KMS-11 (cell line): Measurements from ENCODE around the gene POLDIP3.

Experiments
- H2AFZ ChIP-seq: fragments of 200-600 bp; sonication (generic); 2 replicates; pipeline ENCODE4 v1.6.1; 2016; ENCODE audit warnings: antibody characterized with exemption, mixed run types, low read depth
- H3K27ac ChIP-seq: fragments of 200-600 bp; sonication (generic); 2 replicates; pipeline ENCODE4 v1.6.1; 2016; ENCODE audit warnings: mild to moderate bottlenecking, mixed run types
- H3K27me3 ChIP-seq: fragments of 200-600 bp; sonication (generic); 2 replicates; pipeline ENCODE4 v1.6.1; 2017; ENCODE audit warnings: mild to moderate bottlenecking, low read depth, mixed run types, moderate library complexity; ENCODE audit not compliant: insufficient read depth
- H3K36me3 ChIP-seq: fragments of 200-600 bp; sonication (generic); 2 replicates; pipeline ENCODE4 v1.6.1; 2017; ENCODE audit warnings: mild to moderate bottlenecking, mixed run types; ENCODE audit not compliant: insufficient read depth
- H3K4me1 ChIP-seq: fragments of 200-600 bp; sonication (generic); 2 replicates; pipeline ENCODE4 v1.6.1; 2016; ENCODE audit warnings: mild to moderate bottlenecking, low read depth, mixed run types; ENCODE audit not compliant: poor library complexity, severe bottlenecking
- H3K4me2 ChIP-seq: fragments of 200-600 bp; sonication (generic); 2 replicates; pipeline ENCODE4 v1.7.0; 2016; ENCODE audit warnings: mild to moderate bottlenecking, mixed run types
- H3K4me3 ChIP-seq: fragments of 200-600 bp; sonication (generic); IDR thresholded peaks from 2 replicates; pipeline ENCODE4 v1.6.1; 2017; ENCODE audit warnings: low read depth, low read length, mixed read lengths; ENCODE audit not compliant: insufficient read depth
- H3K79me2 ChIP-seq: fragments of 200-600 bp; sonication (generic); 2 replicates; pipeline ENCODE4 v1.6.1; 2016; ENCODE audit warnings: low read depth, mixed run types; ENCODE audit not compliant: insufficient read depth
- H3K9ac ChIP-seq: fragments of 200-600 bp; sonication (generic); 2 replicates; pipeline ENCODE4 v1.6.1; 2016; ENCODE audit warnings: mild to moderate bottlenecking, mixed run types
- H4K20me1 ChIP-seq: fragments of 200-600 bp; sonication (generic); 2 replicates; pipeline ENCODE4 v1.6.1; 2016; ENCODE audit warnings: mild to moderate bottlenecking, mixed run types; ENCODE audit not compliant: insufficient read depth
- CTCF ChIP-seq: fragments of 200-600 bp; sonication (generic); conservative IDR thresholded peaks from 2 replicates; pipeline ENCODE4 v1.6.1; 2017; ENCODE audit warnings: low read depth, mild to moderate bottlenecking, antibody characterized with exemption, low read length, moderate library complexity, mixed read lengths

POLDIP3 gene

GRCh38 chr22:42601879-42602465 is 12.7 kb downstream of the POLDIP3 start:
- H2AFZ ChIP-seq = no peak overlapping the region
- no peak overlapping the region for H3K4me3 ChIP-seq
- no peak for TF ChIP-seq CTCF
- H3K27ac ChIP-seq = no peak overlapping the region
- H4K20me1 ChIP-seq = no peaks in the 10 kb centered on the region; the same call in 1 of the 2 replicates
- H3K4me1 ChIP-seq = no peaks in the 10 kb centered on the region
- H3K79me2 ChIP-seq = peaks cover 61% of the 10 kb centered on the region
- H3K27me3 ChIP-seq = no peaks in the 10 kb centered on the region
- H3K36me3 ChIP-seq = peaks cover 12% of the 10 kb centered on the region; the same call in 1 of the 2 replicates
- no peak overlapping the region for H3K4me2 ChIP-seq
- no peak overlapping the region for H3K9ac ChIP-seq

GRCh38 chr22:42596863-42597530 is 17.7 kb downstream of the POLDIP3 start:
- Histone ChIP-seq H3K79me2 (peaks cover 11% of the 10 kb centered on the region), H4K20me1 (no peaks in the 10 kb centered on the region), H3K36me3 (peaks cover 18% of the 10 kb centered on the region; the same call in 1 of the 2 replicates)

GRCh38 chr22:42596336-42596735 is 18.3 kb downstream of the POLDIP3 start:
- Histone ChIP-seq H3K4me1 (no peaks in the 10 kb centered on the region), H4K20me1 (no peaks in the 10 kb centered on the region), H3K4me3 (no peak overlapping the region), H3K36me3 (peaks cover 18% of the 10 kb centered on the region; the same call in 1 of the 2 replicates), H3K4me2 (no peak overlapping the region), H3K9ac (no peak overlapping the region), H3K27me3 (no peaks in the 10 kb centered on the region), H3K27ac (no peak overlapping the region), H2AFZ (no peak overlapping the region), H3K79me2 (peaks cover 9% of the 10 kb centered on the region; the same call in 1 of the 2 replicates)
- TF ChIP-seq CTCF = no peak

More at GRCh38 chr22:42596863-42597530, 17.7 kb downstream of the POLDIP3 start:
- no peak overlapping the region for H3K4me2 ChIP-seq
- H3K27ac ChIP-seq = no peak overlapping the region
- no peak for TF ChIP-seq CTCF
- H3K9ac ChIP-seq = no peak overlapping the region
- no peaks in the 10 kb centered on the region for H3K27me3 ChIP-seq
- H3K4me3 ChIP-seq = no peak overlapping the region
- no peak overlapping the region for H2AFZ ChIP-seq
- no peaks in the 10 kb centered on the region for H3K4me1 ChIP-seq

- no peaks in the 10 kb centered on the region for H3K4me1 ChIP-seq
- no peak overlapping the region for H3K27ac ChIP-seq
- H2AFZ ChIP-seq = no peak overlapping the region
- no peak overlapping the region for H3K9ac ChIP-seq
- no peak for TF ChIP-seq CTCF
- H4K20me1 ChIP-seq = no peaks in the 10 kb centered on the region
- no peak overlapping the region for H3K4me3 ChIP-seq
- no peak overlapping the region for H3K4me2 ChIP-seq
- peaks cover 18% of the 10 kb centered on the region; the same call in 1 of the 2 replicates for H3K36me3 ChIP-seq
- H3K79me2 ChIP-seq = peaks cover 7% of the 10 kb centered on the region; the same call in 1 of the 2 replicates
- H3K27me3 ChIP-seq = no peaks in the 10 kb centered on the region
These were observed 19.2 kb downstream of the POLDIP3 start for GRCh38 chr22:42595434-42595833.
